HUES6 (cell line): Measurements from ENCODE around the gene RAP2B.
"Not testable (repeated sequence)": the region's sequence is repeated elsewhere in the genome, so short reads cannot be mapped to it uniquely, and the experiment has no call there.

Source experiments
- H3K27ac ChIP-seq: 2 replicates; pipeline ENCODE4 v1.7.0; 2013; ENCODE audit warnings: low read depth, mild to moderate bottlenecking, low read length, inconsistent platforms
- H3K27me3 ChIP-seq: 2 replicates; pipeline ENCODE4 v1.6.1; 2013; ENCODE audit warnings: low read length; ENCODE audit not compliant: control insufficient read depth, insufficient read depth
- H3K36me3 ChIP-seq: 2 replicates; pipeline ENCODE4 v1.6.1; 2013; ENCODE audit warnings: low read length; ENCODE audit not compliant: control insufficient read depth, insufficient read depth
- H3K4me1 ChIP-seq: 2 replicates; pipeline ENCODE4 v1.6.1; 2013; ENCODE audit warnings: low read length; ENCODE audit not compliant: control insufficient read depth, insufficient read depth
- H3K4me3 ChIP-seq: 2 replicates; pipeline ENCODE4 v1.5.1; 2013; ENCODE audit warnings: low read depth, low read length
- H3K9ac ChIP-seq: one replicate; pipeline ENCODE4 v1.6.1; 2013; ENCODE audit warnings: mild to moderate bottlenecking, low read length
- H3K9me3 ChIP-seq: 2 replicates; pipeline ENCODE4 v1.6.1; 2013; ENCODE audit warnings: low read depth, low read length; ENCODE audit not compliant: control insufficient read depth, insufficient read depth

RAP2B gene

DNA sequence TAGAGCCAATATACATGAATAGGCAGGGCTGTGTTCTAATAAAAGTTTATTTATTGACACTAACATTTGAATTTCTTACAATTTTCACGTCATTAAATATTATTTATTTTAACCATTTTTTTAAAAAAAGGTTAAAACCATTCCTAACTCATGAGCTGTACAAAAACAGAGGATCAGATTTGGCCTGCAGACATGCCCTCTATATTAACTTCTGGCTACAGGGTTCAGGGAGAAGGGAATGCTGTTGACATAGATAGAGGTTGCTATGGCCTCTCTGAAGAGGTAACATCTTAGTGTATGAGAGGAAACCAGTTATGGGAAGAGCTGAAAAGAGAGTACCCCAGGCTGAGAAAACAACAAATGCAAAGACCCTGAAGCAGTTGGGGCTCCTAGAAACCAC lies 19.1 kb upstream of the RAP2B start:
- Histone ChIP-seq H3K36me3 (no peaks in the 10 kb centered on the region), H3K27me3 (no peaks in the 10 kb centered on the region), H3K4me1 (peaks cover 11% of the 10 kb centered on the region; the same call in 1 of the 2 replicates), H3K9me3 (no peaks in the 10 kb centered on the region), H3K4me3 (no peak overlapping the region), H3K9ac (no peak overlapping the region), H3K27ac (no peak overlapping the region)

DNA sequence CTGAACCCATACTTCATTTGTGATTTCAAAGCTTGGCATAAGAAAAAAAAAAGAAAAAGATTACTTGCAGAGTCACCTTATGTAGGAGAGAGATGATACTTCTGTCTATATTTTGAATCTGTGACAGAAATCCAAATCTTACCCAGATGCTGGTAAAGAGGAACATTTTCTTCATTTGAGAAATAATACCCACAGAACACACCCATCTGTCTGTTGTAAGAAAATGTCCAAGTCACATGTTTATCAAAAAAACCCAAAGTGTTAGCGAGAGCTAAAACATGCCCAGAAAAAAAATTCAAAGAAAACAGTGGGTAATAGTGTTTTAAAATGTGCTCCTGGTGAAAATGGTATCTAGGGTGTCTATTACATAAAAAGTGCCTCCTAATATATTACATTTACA lies 18.0 kb upstream of the RAP2B start:
- peaks cover 1% of the 10 kb centered on the region; the same call in 1 of the 2 replicates for H3K4me1 ChIP-seq
- H3K27ac ChIP-seq = no peak overlapping the region
- H3K27me3 ChIP-seq = no peaks in the 10 kb centered on the region
- no peaks in the 10 kb centered on the region for H3K36me3 ChIP-seq
- H3K9me3 ChIP-seq = no peaks in the 10 kb centered on the region
- no peak overlapping the region for H3K4me3 ChIP-seq
- H3K9ac ChIP-seq = no peak overlapping the region

DNA sequence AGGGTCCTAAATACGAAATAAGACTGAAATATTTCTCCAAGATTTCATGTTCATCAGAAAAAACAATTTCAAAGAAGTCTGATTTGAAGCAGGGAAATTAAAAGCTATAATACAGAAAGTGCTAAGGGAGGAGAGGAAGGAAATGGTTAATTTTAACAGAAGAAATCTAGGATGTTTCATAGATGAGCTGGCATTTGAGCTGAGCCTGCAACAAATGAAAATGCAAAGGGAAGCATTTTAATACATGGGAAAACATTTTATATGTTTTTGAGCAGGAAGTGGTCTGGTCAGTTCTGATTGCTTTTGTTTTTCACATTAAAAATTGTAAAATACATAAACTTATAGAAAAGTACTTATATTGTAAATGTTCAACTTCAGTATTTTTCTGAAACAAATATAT lies 17.2 kb upstream of the RAP2B start:
- no peaks in the 10 kb centered on the region for H3K27me3 ChIP-seq
- H3K36me3 ChIP-seq = no peaks in the 10 kb centered on the region
- H3K4me1 ChIP-seq = no peaks in the 10 kb centered on the region
- no peak overlapping the region for H3K27ac ChIP-seq
- H3K9ac ChIP-seq = no peak overlapping the region
- no peaks in the 10 kb centered on the region for H3K9me3 ChIP-seq
- H3K4me3 ChIP-seq = no peak overlapping the region

DNA sequence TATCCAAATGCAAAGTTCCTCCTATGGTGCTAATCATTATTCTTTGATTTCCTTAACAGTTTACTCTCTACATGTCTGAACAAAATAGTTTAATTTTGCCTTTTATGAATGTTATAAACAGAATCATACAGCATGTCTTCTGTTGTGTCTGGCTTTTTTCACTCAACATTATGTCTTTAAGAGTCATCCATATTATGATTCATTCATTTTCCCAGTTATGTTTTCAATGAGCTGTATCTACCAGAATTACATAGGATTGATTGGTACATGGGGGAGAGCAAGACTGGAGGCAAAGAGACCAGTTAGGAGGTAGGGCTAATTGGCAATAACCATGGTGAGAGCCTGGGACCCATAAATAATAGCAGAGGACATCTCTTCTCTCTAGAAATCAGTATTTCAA lies 16.6 kb upstream of the RAP2B start:
- Histone ChIP-seq H3K9me3 (no peaks in the 10 kb centered on the region), H3K27me3 (no peaks in the 10 kb centered on the region), H3K4me3 (no peak overlapping the region), H3K9ac (no peak overlapping the region), H3K27ac (no peak overlapping the region), H3K36me3 (no peaks in the 10 kb centered on the region), H3K4me1 (no peaks in the 10 kb centered on the region)

DNA sequence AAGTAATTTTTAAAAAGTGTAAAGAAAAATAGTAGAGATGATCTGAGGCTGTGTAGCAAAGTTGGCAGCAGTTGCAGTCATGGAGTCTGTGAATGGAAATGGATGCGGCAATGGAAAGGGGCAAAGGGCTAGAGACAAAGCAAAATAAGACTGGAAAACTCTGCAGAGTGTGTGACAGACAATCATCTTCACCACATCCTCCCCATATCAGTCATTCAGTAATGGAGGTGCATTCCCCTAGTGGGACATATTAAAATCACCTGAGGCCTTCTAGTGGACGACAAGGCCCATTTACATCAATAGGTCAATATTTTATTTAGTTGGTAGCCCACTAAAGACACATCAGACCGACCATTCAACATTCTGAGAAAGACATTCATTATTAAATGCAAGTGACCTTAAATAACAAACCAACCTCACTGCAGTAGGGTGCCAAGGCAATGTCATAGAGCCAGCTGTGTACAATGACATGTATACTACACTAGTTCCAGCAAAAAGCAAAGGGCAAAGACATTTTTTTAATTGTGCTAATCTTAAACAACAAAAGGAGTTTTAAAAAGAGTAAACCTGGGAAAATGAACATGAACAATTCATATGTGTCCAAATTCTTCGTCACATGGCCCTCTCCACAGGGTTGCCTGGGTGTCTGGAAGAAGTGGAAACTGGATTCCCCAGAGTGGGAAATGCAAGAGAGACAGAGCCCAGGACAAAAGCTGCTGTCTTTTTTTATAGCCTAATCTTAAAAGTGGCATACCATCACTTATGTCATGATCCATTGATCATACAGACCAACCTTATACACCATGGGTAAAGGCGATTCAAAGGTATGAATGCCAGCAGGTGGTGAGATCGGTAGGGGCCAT lies 15.6 kb upstream of the RAP2B start:
- Histone ChIP-seq H3K27me3 (no peaks in the 10 kb centered on the region), H3K9me3 (no peaks in the 10 kb centered on the region), H3K4me3 (no peak overlapping the region), H3K36me3 (no peaks in the 10 kb centered on the region), H3K27ac (no peak overlapping the region), H3K4me1 (no peaks in the 10 kb centered on the region), H3K9ac (no peak overlapping the region)

DNA sequence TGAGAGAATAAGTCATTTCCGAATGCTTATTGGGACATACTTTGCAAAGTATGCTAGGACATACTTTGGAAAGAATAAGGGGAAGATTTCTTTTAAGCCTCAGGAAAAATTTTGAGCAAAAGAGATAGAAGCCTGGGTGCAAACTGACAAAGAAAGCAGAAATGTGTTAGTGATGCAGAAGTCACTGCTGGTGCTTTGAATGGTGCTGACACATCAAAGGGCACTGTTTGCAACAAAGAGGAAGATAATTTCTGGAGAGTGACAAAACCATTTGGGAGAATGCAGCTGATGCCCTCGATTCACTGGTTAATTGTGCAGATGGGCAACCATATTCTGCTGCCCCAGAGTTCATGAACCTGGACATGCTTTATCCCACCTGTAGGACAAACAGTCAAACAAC lies 11.0 kb upstream of the RAP2B start:
- Histone ChIP-seq H3K9ac (no peak overlapping the region), H3K4me3 (no peak overlapping the region), H3K4me1 (no peaks in the 10 kb centered on the region), H3K27ac (no peak overlapping the region), H3K9me3 (0 out of 2 replicates have a peak, but pooled peaks cover 3% of the 10 kb centered on the region), H3K27me3 (no peaks in the 10 kb centered on the region), H3K36me3 (no peaks in the 10 kb centered on the region)

DNA sequence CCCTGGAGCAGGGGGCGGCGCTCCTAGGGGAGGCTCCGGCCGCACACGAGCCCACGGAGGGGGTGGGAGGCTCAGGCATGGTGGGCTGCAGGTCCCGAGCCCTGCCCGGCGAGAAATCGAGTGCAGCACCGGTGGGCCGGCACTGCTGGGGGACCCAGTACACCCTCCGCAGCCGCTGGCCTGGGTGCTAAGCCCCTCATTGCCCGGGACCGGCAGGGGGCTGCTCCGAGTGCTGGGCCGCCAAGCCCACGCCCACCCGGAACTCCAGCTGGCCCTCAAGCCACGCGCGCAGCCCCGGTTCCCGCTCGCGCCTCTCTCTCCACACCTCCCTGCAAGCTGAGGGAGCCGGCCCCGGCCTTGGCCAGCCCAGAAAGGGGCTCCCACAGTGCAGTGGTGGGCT lies 6.2 kb upstream of the RAP2B start:
- H3K9ac ChIP-seq, H3K36me3 ChIP-seq, H3K27ac ChIP-seq, H3K27me3 ChIP-seq, H3K9me3 ChIP-seq, H3K4me1 ChIP-seq, H3K4me3 ChIP-seq: not testable (repeated sequence)

DNA sequence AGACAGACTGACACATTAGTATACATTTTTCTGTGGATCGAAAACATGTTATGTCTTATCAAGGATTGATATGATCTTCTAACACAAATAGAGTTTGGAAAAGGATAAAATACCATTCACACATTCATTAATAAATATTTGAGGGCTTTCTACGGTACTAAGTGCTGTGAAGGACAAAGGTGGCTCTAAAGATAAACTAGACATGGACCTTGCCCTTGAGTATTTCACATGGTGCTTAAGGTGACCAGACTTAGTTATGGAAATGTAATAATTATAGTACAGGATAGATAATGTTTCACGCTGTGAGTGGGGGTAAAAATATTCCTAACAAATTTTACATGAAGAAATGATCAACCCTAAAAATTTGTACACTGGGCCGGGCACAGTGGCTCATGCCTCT lies 3.8 kb upstream of the RAP2B start:
- Histone ChIP-seq H3K27me3 (no peaks in the 10 kb centered on the region), H3K36me3 (no peaks in the 10 kb centered on the region), H3K9me3 (0 out of 2 replicates have a peak, but pooled peaks cover 3% of the 10 kb centered on the region), H3K9ac (no peak overlapping the region), H3K27ac (no peak overlapping the region), H3K4me1 (0 out of 2 replicates have a peak, but pooled peaks cover 6% of the 10 kb centered on the region), H3K4me3 (no peak overlapping the region)

DNA sequence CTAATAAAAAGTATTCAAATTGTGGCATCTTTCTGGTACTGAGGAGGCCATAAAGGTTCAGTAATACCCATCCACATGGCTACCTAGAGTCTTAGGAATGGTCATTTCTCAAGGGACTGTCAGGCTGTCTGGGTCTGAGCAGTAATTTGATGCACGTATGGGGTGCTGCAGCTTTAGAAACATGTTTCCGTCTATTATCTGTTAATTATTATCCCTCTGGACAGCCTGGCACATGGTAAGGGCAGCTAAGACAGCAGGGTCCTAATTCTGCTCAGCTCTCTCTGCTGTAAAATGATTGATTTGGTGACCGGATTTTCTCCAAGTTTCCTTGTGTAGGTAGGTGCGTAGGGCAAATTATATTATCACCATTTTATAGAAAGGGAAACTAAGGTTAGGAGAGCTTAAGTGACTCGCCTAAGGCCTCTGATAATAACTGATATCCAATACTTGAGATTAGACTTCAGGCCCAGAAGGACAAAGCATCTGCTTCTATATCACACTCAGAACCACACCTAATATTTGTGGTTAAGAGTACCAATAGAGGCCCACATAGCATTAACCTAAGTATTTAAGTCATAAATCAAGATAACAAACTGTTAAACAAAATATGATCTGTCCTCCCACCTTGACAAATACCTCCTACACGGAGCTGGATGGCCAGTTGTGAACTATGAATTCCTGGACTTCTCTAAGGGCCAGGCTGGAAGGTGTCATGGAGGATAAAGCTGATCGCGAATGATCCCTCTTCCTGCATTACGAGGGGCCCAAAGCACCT lies 2.9 kb upstream of the RAP2B start:
- no peak overlapping the region for H3K9ac ChIP-seq
- no peaks in the 10 kb centered on the region for H3K27me3 ChIP-seq
- H3K9me3 ChIP-seq = 0 out of 2 replicates have a peak, but pooled peaks cover 3% of the 10 kb centered on the region
- H3K27ac ChIP-seq = no peak overlapping the region
- 0 out of 2 replicates have a peak, but pooled peaks cover 6% of the 10 kb centered on the region for H3K4me1 ChIP-seq
- H3K4me3 ChIP-seq = no peak overlapping the region
- no peaks in the 10 kb centered on the region for H3K36me3 ChIP-seq

DNA sequence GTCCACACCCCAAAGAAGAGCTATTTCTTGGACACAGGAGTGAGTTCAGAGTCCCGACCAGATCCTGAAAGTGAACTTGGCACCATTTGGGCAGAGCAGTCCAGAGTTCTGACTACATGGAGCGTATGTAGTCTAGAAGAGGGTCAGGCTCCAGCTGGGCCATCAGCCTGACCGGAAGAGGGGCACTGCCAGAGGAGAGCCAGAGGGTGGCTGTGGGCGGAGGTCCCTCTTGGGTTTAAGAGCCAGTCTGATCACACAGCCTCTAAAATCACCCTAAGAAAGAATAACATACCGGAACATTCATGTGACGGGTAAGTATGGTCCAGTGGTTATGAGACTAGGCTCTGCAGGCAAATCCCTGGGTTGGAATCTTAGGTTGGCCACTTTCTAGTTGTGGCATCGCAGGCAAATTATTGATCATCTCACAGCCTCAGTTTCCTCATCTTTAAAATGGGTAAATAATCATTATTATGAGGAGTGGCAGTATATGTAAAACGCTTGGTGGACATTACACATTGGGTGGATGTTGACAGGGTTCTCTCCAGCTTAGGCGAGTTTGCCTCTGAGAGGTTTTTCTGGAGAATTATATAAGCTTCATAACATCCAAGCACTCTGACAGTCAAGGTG lies 2.1 kb upstream of the RAP2B start:
- H3K27ac ChIP-seq = peak overlapping the region; percentile 42; the same call in 1 of the 2 replicates
- H3K27me3 ChIP-seq = no peaks in the 10 kb centered on the region
- peak overlapping the region; percentile 69 for H3K9ac ChIP-seq
- H3K4me1 ChIP-seq = peaks cover 9% of the 10 kb centered on the region; the same call in 1 of the 2 replicates
- peak overlapping the region; percentile 90 for H3K4me3 ChIP-seq
- 0 out of 2 replicates have a peak, but pooled peaks cover 2% of the 10 kb centered on the region for H3K9me3 ChIP-seq
- no peaks in the 10 kb centered on the region for H3K36me3 ChIP-seq
